ENCODE measurements around the gene TSPYL1. TPM values are rescaled to one million over a fixed set of nuclear protein-coding genes. Genes with fewer than 3 reads are reported as not detected.

TSPYL1 gene
- total RNA-seq, 1 experiment from 2014 or later: 68.6 TPM

DNA sequence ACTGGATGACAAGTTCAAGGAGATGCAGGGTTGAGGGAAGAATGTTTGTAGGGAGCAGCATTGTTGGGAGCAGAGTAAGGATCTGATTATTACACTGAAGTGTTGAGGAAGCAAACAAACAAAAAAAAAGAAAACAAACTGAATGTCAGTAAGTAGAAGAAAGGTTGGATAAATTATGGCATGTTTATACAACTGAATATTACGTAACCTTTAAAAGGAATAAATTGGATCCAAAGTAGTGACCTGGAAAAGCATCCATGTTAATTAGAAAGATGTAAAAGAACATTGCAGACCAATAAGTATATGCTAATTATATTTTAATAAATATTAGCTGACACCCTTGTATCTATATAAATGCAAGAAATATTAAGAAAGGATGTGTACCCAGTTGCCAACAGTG lies 12.8 kb upstream of the TSPYL1 start:
- Mint-ChIP-seq H3K27me3 (ENCODE audit: low read depth) (no peaks in the 10 kb centered on the region), H3K9me3 (peaks cover 3% of the 10 kb centered on the region; the same call in 1 of the 2 replicates), H3K36me3 (no peaks in the 10 kb centered on the region), H3K4me1 (no peaks in the 10 kb centered on the region), H3K4me3 (no peak overlapping the region), H3K27ac (no peak overlapping the region)
- DNase-seq (ENCODE audit: low spot score): no peak
- no peak for ATAC-seq
- ChIA-PET POLR2A (no interaction called here), CTCF (no interaction called here)
- TF ChIP-seq JAZF1 (CRISPR knock-in tag; IDR thresholded peaks at IDR 0.05) (no peak), ETV6 (CRISPR knock-in tag; IDR thresholded peaks at IDR 0.05) (no peak), ZBTB43 (CRISPR knock-in tag; IDR thresholded peaks at IDR 0.05) (no peak), SMAD3 (CRISPR knock-in tag; IDR thresholded peaks at IDR 0.05; ENCODE audit: borderline replicate concordance) (no peak), NR2C2 (CRISPR knock-in tag; IDR thresholded peaks at IDR 0.05) (no peak), USF2 (CRISPR knock-in tag; IDR thresholded peaks at IDR 0.05) (no peak), E2F4 (CRISPR knock-in tag; IDR thresholded peaks at IDR 0.05; ENCODE audit: borderline replicate concordance, low read depth) (no peak), OVOL2 (CRISPR knock-in tag; IDR thresholded peaks at IDR 0.05; ENCODE audit: borderline replicate concordance) (no peak), SMAD4 (CRISPR knock-in tag; IDR thresholded peaks at IDR 0.05) (no peak), FOXJ3 (CRISPR knock-in tag; IDR thresholded peaks at IDR 0.05; ENCODE audit: borderline replicate concordance) (no peak)
- TF ChIP-seq, protein P1, sequence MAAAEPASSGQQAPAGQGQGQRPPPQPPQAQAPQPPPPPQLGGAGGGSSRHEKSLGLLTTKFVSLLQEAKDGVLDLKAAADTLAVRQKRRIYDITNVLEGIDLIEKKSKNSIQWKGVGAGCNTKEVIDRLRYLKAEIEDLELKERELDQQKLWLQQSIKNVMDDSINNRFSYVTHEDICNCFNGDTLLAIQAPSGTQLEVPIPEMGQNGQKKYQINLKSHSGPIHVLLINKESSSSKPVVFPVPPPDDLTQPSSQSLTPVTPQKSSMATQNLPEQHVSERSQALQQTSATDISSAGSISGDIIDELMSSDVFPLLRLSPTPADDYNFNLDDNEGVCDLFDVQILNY (CRISPR knock-in tag; IDR thresholded peaks at IDR 0.05): no peak
- TF ChIP-seq, protein P2, sequence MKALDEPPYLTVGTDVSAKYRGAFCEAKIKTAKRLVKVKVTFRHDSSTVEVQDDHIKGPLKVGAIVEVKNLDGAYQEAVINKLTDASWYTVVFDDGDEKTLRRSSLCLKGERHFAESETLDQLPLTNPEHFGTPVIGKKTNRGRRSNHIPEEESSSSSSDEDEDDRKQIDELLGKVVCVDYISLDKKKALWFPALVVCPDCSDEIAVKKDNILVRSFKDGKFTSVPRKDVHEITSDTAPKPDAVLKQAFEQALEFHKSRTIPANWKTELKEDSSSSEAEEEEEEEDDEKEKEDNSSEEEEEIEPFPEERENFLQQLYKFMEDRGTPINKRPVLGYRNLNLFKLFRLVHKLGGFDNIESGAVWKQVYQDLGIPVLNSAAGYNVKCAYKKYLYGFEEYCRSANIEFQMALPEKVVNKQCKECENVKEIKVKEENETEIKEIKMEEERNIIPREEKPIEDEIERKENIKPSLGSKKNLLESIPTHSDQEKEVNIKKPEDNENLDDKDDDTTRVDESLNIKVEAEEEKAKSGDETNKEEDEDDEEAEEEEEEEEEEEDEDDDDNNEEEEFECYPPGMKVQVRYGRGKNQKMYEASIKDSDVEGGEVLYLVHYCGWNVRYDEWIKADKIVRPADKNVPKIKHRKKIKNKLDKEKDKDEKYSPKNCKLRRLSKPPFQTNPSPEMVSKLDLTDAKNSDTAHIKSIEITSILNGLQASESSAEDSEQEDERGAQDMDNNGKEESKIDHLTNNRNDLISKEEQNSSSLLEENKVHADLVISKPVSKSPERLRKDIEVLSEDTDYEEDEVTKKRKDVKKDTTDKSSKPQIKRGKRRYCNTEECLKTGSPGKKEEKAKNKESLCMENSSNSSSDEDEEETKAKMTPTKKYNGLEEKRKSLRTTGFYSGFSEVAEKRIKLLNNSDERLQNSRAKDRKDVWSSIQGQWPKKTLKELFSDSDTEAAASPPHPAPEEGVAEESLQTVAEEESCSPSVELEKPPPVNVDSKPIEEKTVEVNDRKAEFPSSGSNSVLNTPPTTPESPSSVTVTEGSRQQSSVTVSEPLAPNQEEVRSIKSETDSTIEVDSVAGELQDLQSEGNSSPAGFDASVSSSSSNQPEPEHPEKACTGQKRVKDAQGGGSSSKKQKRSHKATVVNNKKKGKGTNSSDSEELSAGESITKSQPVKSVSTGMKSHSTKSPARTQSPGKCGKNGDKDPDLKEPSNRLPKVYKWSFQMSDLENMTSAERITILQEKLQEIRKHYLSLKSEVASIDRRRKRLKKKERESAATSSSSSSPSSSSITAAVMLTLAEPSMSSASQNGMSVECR (CRISPR knock-in tag; IDR thresholded peaks at IDR 0.05; ENCODE audit: borderline replicate concordance): no peak
- TF ChIP-seq, protein P3, sequence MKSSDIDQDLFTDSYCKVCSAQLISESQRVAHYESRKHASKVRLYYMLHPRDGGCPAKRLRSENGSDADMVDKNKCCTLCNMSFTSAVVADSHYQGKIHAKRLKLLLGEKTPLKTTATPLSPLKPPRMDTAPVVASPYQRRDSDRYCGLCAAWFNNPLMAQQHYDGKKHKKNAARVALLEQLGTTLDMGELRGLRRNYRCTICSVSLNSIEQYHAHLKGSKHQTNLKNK (CRISPR knock-in tag; IDR thresholded peaks at IDR 0.05): no peak
- TF ChIP-seq, protein P4, sequence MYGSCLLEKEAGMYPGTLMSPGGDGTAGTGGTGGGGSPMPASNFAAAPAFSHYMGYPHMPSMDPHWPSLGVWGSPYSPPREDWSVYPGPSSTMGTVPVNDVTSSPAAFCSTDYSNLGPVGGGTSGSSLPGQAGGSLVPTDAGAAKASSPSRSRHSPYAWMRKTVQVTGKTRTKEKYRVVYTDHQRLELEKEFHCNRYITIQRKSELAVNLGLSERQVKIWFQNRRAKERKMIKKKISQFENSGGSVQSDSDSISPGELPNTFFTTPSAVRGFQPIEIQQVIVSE (CRISPR knock-in tag; IDR thresholded peaks at IDR 0.05; ENCODE audit: borderline replicate concordance): no peak
- TF ChIP-seq, protein P5, sequence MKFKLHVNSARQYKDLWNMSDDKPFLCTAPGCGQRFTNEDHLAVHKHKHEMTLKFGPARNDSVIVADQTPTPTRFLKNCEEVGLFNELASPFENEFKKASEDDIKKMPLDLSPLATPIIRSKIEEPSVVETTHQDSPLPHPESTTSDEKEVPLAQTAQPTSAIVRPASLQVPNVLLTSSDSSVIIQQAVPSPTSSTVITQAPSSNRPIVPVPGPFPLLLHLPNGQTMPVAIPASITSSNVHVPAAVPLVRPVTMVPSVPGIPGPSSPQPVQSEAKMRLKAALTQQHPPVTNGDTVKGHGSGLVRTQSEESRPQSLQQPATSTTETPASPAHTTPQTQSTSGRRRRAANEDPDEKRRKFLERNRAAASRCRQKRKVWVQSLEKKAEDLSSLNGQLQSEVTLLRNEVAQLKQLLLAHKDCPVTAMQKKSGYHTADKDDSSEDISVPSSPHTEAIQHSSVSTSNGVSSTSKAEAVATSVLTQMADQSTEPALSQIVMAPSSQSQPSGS (CRISPR knock-in tag; IDR thresholded peaks at IDR 0.05; ENCODE audit: borderline replicate concordance, low read depth): no peak
